ENCODE measurements around the gene HDHD3. TPM values are rescaled to one million over a fixed set of nuclear protein-coding genes. Genes with fewer than 3 reads are reported as not detected.
"Not testable (repeated sequence)": the region's sequence is repeated elsewhere in the genome, so short reads cannot be mapped to it uniquely, and the experiment has no call there.

The HDHD3 gene
- total RNA-seq, 1 donor from 2014 or later, result 9.9 TPM

- ATAC-seq, result peak; percentile 64
- intact Hi-C loops (cut with micrococcal nuclease), result no loop called here
- DNase-seq, result peak; percentile 49
Observed at GRCh38 chr9:113368982-113369854, 7.6 kb downstream of the HDHD3 start.

GRCh38 chr9:113368348-113368981 is 8.3 kb downstream of the HDHD3 start:
- DNase-seq, result no peak
- ATAC-seq, result no peak
- intact Hi-C loops (cut with micrococcal nuclease), result no loop called here

- DNase-seq; ATAC-seq; intact Hi-C loops (cut with micrococcal nuclease): not testable (repeated sequence)
Observed at GRCh38 chr9:113365652-113366051, 11.1 kb downstream of the HDHD3 start.

- intact Hi-C loops (cut with micrococcal nuclease), result no loop called here
- DNase-seq, result no peak
- no peak for ATAC-seq
Observed at GRCh38 chr9:113364951-113365350, 11.8 kb downstream of the HDHD3 start.

- intact Hi-C loops (cut with micrococcal nuclease), result no loop called here
Observed at GRCh38 chr9:113363336-113363735, 13.4 kb downstream of the HDHD3 start.

GRCh38 chr9:113361304-113362018 is 15.3 kb downstream of the HDHD3 start:
- intact Hi-C loops (cut with micrococcal nuclease), result no loop called here
- DNase-seq (no peak), ATAC-seq (no peak)

More at GRCh38 chr9:113363336-113363735, 13.4 kb downstream of the HDHD3 start:
- DNase-seq (no peak), ATAC-seq (no peak)

GRCh38 chr9:113360242-113360842 is 16.4 kb downstream of the HDHD3 start:
- ATAC-seq, result no peak
- no peak for DNase-seq
- intact Hi-C loops (cut with micrococcal nuclease), result no loop called here

GRCh38 chr9:113359385-113359784 is 17.4 kb downstream of the HDHD3 start:
- ATAC-seq, result peak; percentile 76
- DNase-seq, result no peak
- intact Hi-C loops (cut with micrococcal nuclease), result no loop called here

GRCh38 chr9:113356686-113357292 is 20.0 kb downstream of the HDHD3 start:
- ATAC-seq, result no peak
- no peak for DNase-seq
- intact Hi-C loops (cut with micrococcal nuclease), result no loop called here

GRCh38 chr9:113355040-113355596 is 21.7 kb downstream of the HDHD3 start:
- DNase-seq, result no peak
- intact Hi-C loops (cut with micrococcal nuclease), result no loop called here

GRCh38 chr9:113352411-113352810 is 24.4 kb downstream of the HDHD3 start:
- ATAC-seq (no peak), DNase-seq (no peak)
- intact Hi-C loops (cut with micrococcal nuclease), result no loop called here

More at GRCh38 chr9:113355040-113355596, 21.7 kb downstream of the HDHD3 start:
- ATAC-seq, result no peak

GRCh38 chr9:113352006-113352405 is 24.8 kb downstream of the HDHD3 start:
- ATAC-seq, result no peak

GRCh38 chr9:113350937-113351336 is 25.8 kb downstream of the HDHD3 start:
- intact Hi-C loops (cut with micrococcal nuclease), result no loop called here
- no peak for DNase-seq
- no peak for ATAC-seq

More at GRCh38 chr9:113352006-113352405, 24.8 kb downstream of the HDHD3 start:
- DNase-seq, result no peak
- intact Hi-C loops (cut with micrococcal nuclease), result no loop called here

- DNase-seq (no peak), ATAC-seq (no peak)
- intact Hi-C loops (cut with micrococcal nuclease), result no loop called here
Observed at GRCh38 chr9:113350107-113350661, 26.6 kb downstream of the HDHD3 start.

- DNase-seq (peak; percentile 24), ATAC-seq (peak; percentile 62)
- intact Hi-C loops (cut with micrococcal nuclease), result no loop called here
Observed at GRCh38 chr9:113349445-113350094, 27.2 kb downstream of the HDHD3 start, which contains the start of gene BSPRY. Gene BSPRY, plus strand, starts transcription at chr9:113349541. Its CDS starts 39 bp downstream, at chr9:113349580.

GRCh38 chr9:113349066-113349444 is 27.7 kb downstream of the HDHD3 start:
- DNase-seq (no peak), ATAC-seq (no peak)
- intact Hi-C loops (cut with micrococcal nuclease), result no loop called here

- ATAC-seq (no peak), DNase-seq (no peak)
- intact Hi-C loops (cut with micrococcal nuclease), result no loop called here
Observed at GRCh38 chr9:113348437-113348836, 28.3 kb downstream of the HDHD3 start.

- ATAC-seq (no peak), DNase-seq (no peak)
- intact Hi-C loops (cut with micrococcal nuclease), result no loop called here
Observed at GRCh38 chr9:113345671-113346070, 31.1 kb downstream of the HDHD3 start.

Measured in left ventricle myocardium superior (tissue), 1 donor.